Suprapubic skin (tissue), 4 donors: ENCODE data around the gene MED15. TPM values are rescaled to one million over a fixed set of nuclear protein-coding genes. Genes with fewer than 3 reads are reported as not detected.

Experiments used
- DNase-seq, 2 donors: peaks; one replicate each; pipeline ENCODE4 v3.0.0-alpha.2; 2019; ENCODE audit warnings: low spot score in 2 of 2
- H3K27ac ChIP-seq: fragments of 200-600 bp; sonication (generic); one replicate; pipeline ENCODE4 v1.5.1; 2019
- H3K27me3 ChIP-seq: fragments of 200-600 bp; sonication (generic); one replicate; pipeline ENCODE4 v1.5.1; 2019
- H3K36me3 ChIP-seq: fragments of 200-600 bp; sonication (generic); one replicate; pipeline ENCODE4 v1.5.1; 2019
- H3K4me1 ChIP-seq: fragments of 200-600 bp; sonication (generic); one replicate; pipeline ENCODE4 v1.5.1; 2019
- H3K4me3 ChIP-seq: fragments of 200-600 bp; sonication (generic); one replicate; pipeline ENCODE4 v1.5.1; 2019; ENCODE audit warnings: mild to moderate bottlenecking
- H3K9me3 ChIP-seq: fragments of 200-600 bp; sonication (generic); one replicate; pipeline ENCODE4 v1.5.1; 2019
- EP300 ChIP-seq: sonication (generic); formaldehyde crosslinking; IDR thresholded peaks from one replicate; pipeline ENCODE4 v1.6.1; 2017; ENCODE audit warnings: antibody characterized with exemption
- POLR2A ChIP-seq, 2 donors: fragments of 450-650 bp; IDR thresholded peaks; one replicate each; pipeline ENCODE4 v1.6.1; 2017; ENCODE audit warnings: antibody characterized with exemption in 2 of 2, mild to moderate bottlenecking in 2 of 2, moderate library complexity in 2 of 2
- POLR2AphosphoS5 ChIP-seq, 3 donors: sonication (generic); formaldehyde crosslinking; IDR thresholded peaks; one replicate each; pipeline ENCODE4 v1.6.1; 2017; ENCODE audit warnings: antibody characterized with exemption in 3 of 3
- WGBS: methylation state at CpG from one replicate; pipeline ENCODE4 v1.1.5; 2018; 5-methylcytosine and 5-hydroxymethylcytosine counted together
- total RNA-seq, 4 donors: library from RNA; depleted of rRNA; stranded (reverse); fragments of >200 nt; gene quantifications; one replicate each; pipeline ENCODE4 v1.1.0, GENCODE V29; 2016
- TF ChIP-seq, protein P1 (sequence below), 2 donors: fragments of 200-600 bp in 1 of 2; fragments of 450-650 bp in 1 of 2; sonication (generic) in 1 of 2; IDR thresholded peaks; one replicate each; pipeline ENCODE4 v1.5.1; 2016 to 2019; ENCODE audit warnings: antibody characterized with exemption in 2 of 2, mild to moderate bottlenecking in 1 of 2, moderate library complexity in 1 of 2

The MED15 gene
- total RNA-seq, 4 donors from 2014 or later = 59.8 to 163 (median 70.8) TPM

GRCh38 chr22:20549232-20549841 lies 41.9 kb downstream of the MED15 start:
- no peak for TF ChIP-seq POLR2A (IDR thresholded peaks at IDR 0.05)
- TF ChIP-seq EP300 = no peak
- TF ChIP-seq, protein P1, sequence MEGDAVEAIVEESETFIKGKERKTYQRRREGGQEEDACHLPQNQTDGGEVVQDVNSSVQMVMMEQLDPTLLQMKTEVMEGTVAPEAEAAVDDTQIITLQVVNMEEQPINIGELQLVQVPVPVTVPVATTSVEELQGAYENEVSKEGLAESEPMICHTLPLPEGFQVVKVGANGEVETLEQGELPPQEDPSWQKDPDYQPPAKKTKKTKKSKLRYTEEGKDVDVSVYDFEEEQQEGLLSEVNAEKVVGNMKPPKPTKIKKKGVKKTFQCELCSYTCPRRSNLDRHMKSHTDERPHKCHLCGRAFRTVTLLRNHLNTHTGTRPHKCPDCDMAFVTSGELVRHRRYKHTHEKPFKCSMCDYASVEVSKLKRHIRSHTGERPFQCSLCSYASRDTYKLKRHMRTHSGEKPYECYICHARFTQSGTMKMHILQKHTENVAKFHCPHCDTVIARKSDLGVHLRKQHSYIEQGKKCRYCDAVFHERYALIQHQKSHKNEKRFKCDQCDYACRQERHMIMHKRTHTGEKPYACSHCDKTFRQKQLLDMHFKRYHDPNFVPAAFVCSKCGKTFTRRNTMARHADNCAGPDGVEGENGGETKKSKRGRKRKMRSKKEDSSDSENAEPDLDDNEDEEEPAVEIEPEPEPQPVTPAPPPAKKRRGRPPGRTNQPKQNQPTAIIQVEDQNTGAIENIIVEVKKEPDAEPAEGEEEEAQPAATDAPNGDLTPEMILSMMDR (IDR thresholded peaks at IDR 0.05) = no peak
- TF ChIP-seq POLR2AphosphoS5 (IDR thresholded peaks at IDR 0.05) = no peak
- no peak overlapping the region for H3K4me3 ChIP-seq
- no peaks in the 10 kb centered on the region for H3K27me3 ChIP-seq
- no peaks in the 10 kb centered on the region for H3K9me3 ChIP-seq
- DNase-seq = peak in 1 of 2 donors; percentile 70
- H3K4me1 ChIP-seq = peaks cover 50% of the 10 kb centered on the region
- H3K36me3 ChIP-seq = peaks cover 29% of the 10 kb centered on the region
- H3K27ac ChIP-seq = peak overlapping the region; percentile 87
- 45% methylated on average over 7 of the region's 7 CpGs for WGBS

DNA sequence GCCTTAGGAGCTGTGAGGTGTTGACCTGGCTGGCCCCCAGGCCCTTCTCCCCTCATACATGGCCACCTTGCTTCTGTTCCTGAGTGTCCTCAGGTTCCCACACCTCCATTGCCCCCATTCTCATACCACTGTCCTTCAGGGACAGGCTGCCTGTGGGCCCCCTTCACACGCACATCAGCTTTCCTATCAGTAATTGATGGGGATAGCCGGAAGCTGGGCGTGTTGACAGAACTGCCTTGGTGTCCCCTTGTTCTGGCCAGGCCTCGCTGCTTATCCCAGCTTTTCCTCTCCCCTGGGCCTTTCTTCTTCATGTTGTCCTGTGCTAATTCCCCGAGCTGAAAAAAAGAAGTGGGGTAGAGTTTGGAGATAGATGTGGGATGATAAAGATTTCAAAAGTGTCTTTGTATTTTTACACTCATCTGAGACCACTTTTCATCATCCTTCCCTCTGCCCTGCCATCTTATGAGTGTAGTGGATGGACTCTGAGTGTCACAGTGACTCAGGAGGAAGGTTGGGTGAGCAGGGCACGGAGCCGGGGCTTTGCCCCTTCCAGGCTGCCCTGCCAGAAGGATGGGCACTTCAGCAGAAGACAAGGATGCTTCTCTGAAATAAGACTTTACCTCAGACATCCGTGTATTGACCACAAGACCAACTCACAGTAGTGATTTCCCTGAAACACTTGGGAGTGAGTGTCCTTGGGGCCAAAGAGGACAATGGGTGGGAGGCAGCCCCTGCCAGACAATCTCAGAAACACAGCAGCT lies 42.8 kb downstream of the MED15 start:
- peak in 1 of 2 donors; percentile 48 for DNase-seq
- TF ChIP-seq POLR2AphosphoS5 (IDR thresholded peaks at IDR 0.05) (no peak), EP300 (no peak), POLR2A (IDR thresholded peaks at IDR 0.05) (no peak)
- TF ChIP-seq, protein P1 (IDR thresholded peaks at IDR 0.05) = no peak
- peaks cover 33% of the 10 kb centered on the region for H3K36me3 ChIP-seq
- H3K27ac ChIP-seq = peak overlapping the region; percentile 87
- 93% methylated on average over 8 of the region's 8 CpGs for WGBS
- H3K9me3 ChIP-seq = no peaks in the 10 kb centered on the region
- H3K4me1 ChIP-seq = peaks cover 57% of the 10 kb centered on the region
- no peaks in the 10 kb centered on the region for H3K27me3 ChIP-seq
- no peak overlapping the region for H3K4me3 ChIP-seq

DNA sequence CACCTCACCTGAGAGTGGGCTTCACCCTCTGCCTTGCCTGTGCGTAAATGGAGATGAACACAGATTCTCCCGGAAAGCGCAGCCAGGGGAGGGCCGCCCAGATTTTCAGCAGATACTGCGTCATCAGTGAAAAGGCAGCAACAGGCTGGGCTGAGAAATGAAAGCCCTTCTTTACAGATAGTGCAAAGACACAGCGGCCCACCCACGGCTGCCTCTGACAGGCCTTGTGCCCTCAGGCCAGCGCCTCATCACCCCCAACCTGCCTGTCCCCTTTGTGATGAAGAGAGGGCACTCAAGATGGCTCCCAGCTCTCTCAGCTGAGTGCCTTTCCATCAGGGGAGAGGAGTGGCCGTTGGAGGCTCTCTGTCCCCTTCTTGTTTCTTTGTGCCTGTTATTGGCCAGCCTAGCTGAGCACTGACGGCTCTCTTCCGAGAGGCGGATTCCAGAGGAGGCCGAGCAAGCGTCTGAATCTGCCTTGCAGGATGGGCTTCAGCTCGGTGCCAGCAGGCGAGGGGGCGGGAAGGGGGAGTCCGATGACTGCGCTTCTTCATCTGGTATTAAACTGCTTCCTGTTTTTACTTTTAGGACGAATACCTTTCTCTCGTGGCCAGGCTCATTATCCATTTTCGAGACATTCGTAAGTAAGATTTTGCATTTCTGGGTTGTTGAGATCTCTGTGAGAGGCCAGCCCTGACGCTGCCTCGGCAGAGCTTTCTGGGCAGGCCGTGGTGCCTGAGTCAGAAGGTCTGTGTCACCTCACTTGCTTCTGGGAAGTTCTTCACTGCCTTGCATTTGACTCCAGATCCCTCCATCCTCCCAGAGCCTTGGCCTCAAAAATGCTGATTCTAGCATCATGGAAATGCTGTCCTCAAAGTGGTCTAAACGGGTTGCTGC lies 43.7 kb downstream of the MED15 start:
- H3K9me3 ChIP-seq = no peaks in the 10 kb centered on the region
- no peak overlapping the region for H3K4me3 ChIP-seq
- H3K4me1 ChIP-seq = peaks cover 57% of the 10 kb centered on the region
- TF ChIP-seq POLR2AphosphoS5 (IDR thresholded peaks at IDR 0.05) = no peak
- no peak for TF ChIP-seq EP300
- no peak for TF ChIP-seq POLR2A (IDR thresholded peaks at IDR 0.05)
- H3K36me3 ChIP-seq = peaks cover 40% of the 10 kb centered on the region
- H3K27ac ChIP-seq = peak overlapping the region; percentile 87
- DNase-seq = peak in 1 of 2 donors; percentile 68
- WGBS = 55% methylated on average over 27 of the region's 27 CpGs
- no peaks in the 10 kb centered on the region for H3K27me3 ChIP-seq

GRCh38 chr22:20551805-20552442 lies 44.5 kb downstream of the MED15 start:
- H3K4me3 ChIP-seq = no peak overlapping the region
- peak in 1 of 2 donors; percentile 69 for DNase-seq
- no peaks in the 10 kb centered on the region for H3K27me3 ChIP-seq
- no peak for TF ChIP-seq EP300
- TF ChIP-seq, protein P1 (IDR thresholded peaks at IDR 0.05) = peak; percentile 16 to 26
- H3K4me1 ChIP-seq = peaks cover 59% of the 10 kb centered on the region
- 37% methylated on average over 4 of the region's 8 CpGs for WGBS
- H3K27ac ChIP-seq = peak overlapping the region; percentile 87
- H3K9me3 ChIP-seq = no peaks in the 10 kb centered on the region
- H3K36me3 ChIP-seq = peaks cover 48% of the 10 kb centered on the region
